K562 (cell line): ENCODE measurements around the gene NEUROD2. TPM values are rescaled to one million over a fixed set of nuclear protein-coding genes. Genes with fewer than 3 reads are reported as not detected.
A peak's percentile ranks its signal among the peaks of the same experiment; 100 is the strongest.

Experiments used
- ARHGAP35 ChIP-seq: fragments of 450-650 bp; IDR thresholded peaks from 2 replicates; pipeline ENCODE4 v1.6.1; 2018; ENCODE audit not compliant: partially characterized antibody
- ARID1B ChIP-seq: fragments of 450-650 bp; IDR thresholded peaks from 2 replicates; pipeline ENCODE4 v1.6.1; 2016; ENCODE audit warnings: antibody characterized with exemption, mild to moderate bottlenecking, inconsistent platforms
- ARID2 ChIP-seq: fragments of 450-650 bp; IDR thresholded peaks from 2 replicates; pipeline ENCODE4 v1.6.1; 2017; ENCODE audit warnings: antibody characterized with exemption, mild to moderate bottlenecking
- ATF4 ChIP-seq: fragments of 450-650 bp; formaldehyde crosslinking; IDR thresholded peaks from 2 replicates; pipeline ENCODE4 v1.4.0; 2022; ENCODE audit warnings: mild to moderate bottlenecking, moderate library complexity
- CTBP1 ChIP-seq: fragments of 450-650 bp; IDR thresholded peaks from 2 replicates; pipeline ENCODE4 v1.6.1; 2016; ENCODE audit warnings: borderline replicate concordance
- DEAF1 ChIP-seq: fragments of 450-650 bp; formaldehyde crosslinking; IDR thresholded peaks from 2 replicates; pipeline ENCODE4 v1.4.0; 2020; ENCODE audit warnings: mild to moderate bottlenecking, moderate library complexity
- ESRRB ChIP-seq: fragments of 250-450 bp; sonication (Bioruptor Pico); IDR thresholded peaks from 2 replicates; pipeline ENCODE4 v1.5.0; 2020; ENCODE audit warnings: mild to moderate bottlenecking, moderate library complexity, borderline replicate concordance
- MTF1 ChIP-seq: fragments of 250-450 bp; sonication (Bioruptor Pico); IDR thresholded peaks from 2 replicates; pipeline ENCODE4 v1.9.0; 2021; ENCODE audit warnings: moderate library complexity, mild to moderate bottlenecking, inconsistent platforms, borderline replicate concordance
- NUFIP1 ChIP-seq: fragments of 450-650 bp; IDR thresholded peaks from 2 replicates; pipeline ENCODE4 v1.6.1; 2018; ENCODE audit not compliant: partially characterized antibody
- POLR3A ChIP-seq: IDR thresholded peaks from 2 replicates; pipeline ENCODE4 v1.6.1; 2011; ENCODE audit warnings: borderline replicate concordance, mild to moderate bottlenecking, moderate library complexity; ENCODE audit not compliant: insufficient read length, insufficient read depth; ENCODE audit errors: extremely low read depth
- POLR3G ChIP-seq: IDR thresholded peaks from 2 replicates; pipeline ENCODE4 v1.6.1; 2011; ENCODE audit not compliant: insufficient read length, insufficient replicate concordance; ENCODE audit errors: extremely low read depth
- PRPF4 ChIP-seq: fragments of 200-400 bp; formaldehyde crosslinking; IDR thresholded peaks from one replicate; pipeline ENCODE4 v1.6.1; 2017; ENCODE audit warnings: low read length, low read depth, mild to moderate bottlenecking; ENCODE audit not compliant: insufficient read depth, poor library complexity, severe bottlenecking
- RAD21 ChIP-seq, 2 experiments: fragments of 250-450 bp in 1 of 2; fragments of 450-650 bp in 1 of 2; sonication (Bioruptor Pico) in 1 of 2; formaldehyde crosslinking in 1 of 2; IDR thresholded peaks in 1 of 2; conservative IDR thresholded peaks in 1 of 2; 2 replicates each; pipeline versions ENCODE4 v1.4.0 to v1.8.0; 2020 to 2022; ENCODE audit warnings: mild to moderate bottlenecking in 2 of 2, moderate library complexity in 1 of 2
- SLC30A9 ChIP-seq: fragments of 250-450 bp; sonication (Bioruptor Pico); IDR thresholded peaks from 2 replicates; pipeline ENCODE4 v1.8.0; 2022; ENCODE audit warnings: mild to moderate bottlenecking, moderate library complexity
- SP1 ChIP-seq: sonication (generic); formaldehyde crosslinking; IDR thresholded peaks from 2 replicates; pipeline ENCODE4 v1.8.1; 2022; ENCODE audit warnings: mild to moderate bottlenecking, missing genetic modification reagents
- STAT5B ChIP-seq: fragments of 250-450 bp; sonication (Bioruptor Pico); IDR thresholded peaks from 2 replicates; pipeline ENCODE4 v1.8.0; 2021; ENCODE audit warnings: mild to moderate bottlenecking, inconsistent platforms
- TAF9B ChIP-seq: fragments of 450-650 bp; IDR thresholded peaks from 2 replicates; pipeline ENCODE4 v1.6.1; 2018; ENCODE audit warnings: mild to moderate bottlenecking; ENCODE audit not compliant: partially characterized antibody
- TAL1 ChIP-seq: fragments of 450-650 bp; IDR thresholded peaks from 2 replicates; pipeline ENCODE4 v1.6.1; 2016; ENCODE audit warnings: mild to moderate bottlenecking
- ZC3H4 ChIP-seq: sonication (generic); formaldehyde crosslinking; IDR thresholded peaks from 2 replicates; pipeline ENCODE4 v1.9.0; 2021; ENCODE audit warnings: missing genetic modification reagents, borderline replicate concordance
- ZC3H8 ChIP-seq: fragments of 450-650 bp; IDR thresholded peaks from 2 replicates; pipeline ENCODE4 v1.6.1; 2017
- ZNF165 ChIP-seq: fragments of 250-450 bp; sonication (Bioruptor Pico); IDR thresholded peaks from 2 replicates; pipeline ENCODE4 v1.4.0; 2020; ENCODE audit warnings: borderline replicate concordance
- ZNF253 ChIP-seq: fragments of 250-450 bp; sonication (Bioruptor Pico); conservative IDR thresholded peaks from 2 replicates; pipeline ENCODE4 v1.6.1; 2021; ENCODE audit warnings: mild to moderate bottlenecking
- ZNF324 ChIP-seq: fragments of 250-450 bp; sonication (Bioruptor Pico); IDR thresholded peaks from 2 replicates; pipeline ENCODE4 v1.4.0; 2020; ENCODE audit warnings: mild to moderate bottlenecking
- ZNF431 ChIP-seq: sonication (generic); formaldehyde crosslinking; IDR thresholded peaks from 2 replicates; pipeline ENCODE4 v1.8.0; 2022; ENCODE audit warnings: mild to moderate bottlenecking, missing genetic modification reagents
- ZNF696 ChIP-seq: fragments of 250-450 bp; sonication (Bioruptor Pico); conservative IDR thresholded peaks from 2 replicates; pipeline ENCODE4 v1.4.0; 2020; ENCODE audit warnings: mild to moderate bottlenecking, moderate library complexity
- polyA plus RNA-seq, 8 experiments: library from polyadenylated mRNA; depleted of rRNA in 4 of 8; stranded (reverse) in 5 of 8; unstranded in 3 of 8; fragments of >200 nt; fragmentation: Nextera tagmentation in 2 of 8; fragmentation: Illumina TruSeq in 1 of 8; extraction: Ambion mirVana in 2 of 8; extraction: Trizol in 1 of 8; gene quantifications; 2 replicates each; pipeline versions ENCODE4 v1.2.1 to v1.2.3, GENCODE V29; 2011 to 2014; ENCODE audit warnings: inconsistent platforms in 1 of 8, missing spikeins in 1 of 8
- total RNA-seq, 7 experiments: library from RNA; depleted of rRNA in 6 of 7; stranded (reverse); fragments of >200 nt in 6 of 7; fragmentation: Illumina TruSeq in 2 of 7; extraction: Trizol in 2 of 7; gene quantifications; 2 replicates each; pipeline versions ENCODE4 v1.2.1 to v1.2.3, GENCODE V29; 2011 to 2021; ENCODE audit warnings: low replicate concordance in 1 of 7
- TF ChIP-seq, protein P1 (sequence below): fragments of 250-450 bp; sonication (Bioruptor Pico); IDR thresholded peaks from 2 replicates; pipeline ENCODE4 v1.8.0; 2021; ENCODE audit warnings: moderate library complexity, mild to moderate bottlenecking, inconsistent platforms

NEUROD2 gene
- total and polyA plus RNA-seq, 9 of the 15 experiments (the other 6 are each of a cell fraction or from before 2014, with no cell fraction given), result not detected

DNA sequence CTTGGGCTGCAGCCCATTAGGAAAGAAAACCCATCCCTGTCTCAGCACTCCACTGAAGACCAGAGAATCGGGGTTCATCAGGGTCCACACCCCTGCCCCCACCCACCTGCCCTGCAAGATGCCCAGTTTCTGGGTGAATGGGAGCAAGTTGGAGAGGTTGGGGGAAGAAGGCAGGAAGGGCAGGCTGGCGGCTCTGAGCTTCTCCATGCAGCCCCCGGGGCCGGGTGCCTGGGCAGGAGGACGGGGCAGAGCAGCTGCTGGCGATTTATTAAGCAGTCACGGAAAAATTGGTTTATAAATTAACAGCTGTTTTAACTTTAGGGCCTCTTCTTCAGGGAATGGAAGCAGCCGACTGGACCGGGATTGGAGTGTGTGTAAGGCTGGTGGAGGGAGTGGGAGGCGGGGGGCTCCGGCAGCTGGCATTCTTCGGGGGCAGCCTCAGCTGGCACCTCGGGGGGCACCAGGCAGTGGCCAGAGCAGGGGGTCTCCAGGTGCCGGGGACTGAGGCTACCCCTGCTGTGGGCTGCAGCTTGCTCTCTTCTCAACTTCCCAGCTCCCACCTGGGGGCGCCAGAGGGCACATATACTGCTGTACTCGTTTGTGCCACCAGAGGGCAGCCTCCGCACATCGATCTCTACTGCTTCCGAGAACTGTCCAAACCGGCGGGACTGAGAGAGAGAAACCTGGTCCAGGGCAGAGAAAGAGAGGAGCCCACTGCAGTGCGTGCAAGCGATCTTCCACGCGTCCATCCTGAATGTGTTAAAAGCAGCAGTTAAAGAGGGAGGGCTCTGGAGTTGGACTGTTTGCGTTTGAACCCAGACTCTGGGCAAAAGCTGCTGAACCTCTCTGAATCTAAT lies 14.0 kb upstream of the NEUROD2 start (continued):
- TF ChIP-seq DEAF1 (CRISPR knock-in tag) (peak; percentile 93), ESRRB (CRISPR knock-in tag) (no peak), POLR3G (no peak), MTF1 (no peak), ZNF165 (CRISPR knock-in tag) (no peak), RAD21 (CRISPR knock-in tag; conservative IDR thresholded peaks at IDR 0.05 in 1 of 2, IDR thresholded peaks at IDR 0.05 in 1 of 2) (peak; percentile 96 to 98), STAT5B (CRISPR knock-in tag) (no peak), SLC30A9 (CRISPR knock-in tag) (no peak), PRPF4 (no peak), ZNF253 (CRISPR knock-in tag) (no peak), ZNF324 (CRISPR knock-in tag) (no peak), POLR3A (no peak), ZNF696 (no peak), NUFIP1 (no peak), TAF9B (no peak), ZNF431 (CRISPR knock-in tag) (no peak), TAL1 (no peak), ARID2 (peak; percentile 85), ATF4 (CRISPR knock-in tag) (no peak), CTBP1 (peak; percentile 31; the same call in 1 of the 2 replicates), ZC3H8 (no peak), ARID1B (no peak), SP1 (CRISPR knock-in tag) (peak; percentile 63), ARHGAP35 (no peak), ZC3H4 (no peak)
- TF ChIP-seq, protein P1, sequence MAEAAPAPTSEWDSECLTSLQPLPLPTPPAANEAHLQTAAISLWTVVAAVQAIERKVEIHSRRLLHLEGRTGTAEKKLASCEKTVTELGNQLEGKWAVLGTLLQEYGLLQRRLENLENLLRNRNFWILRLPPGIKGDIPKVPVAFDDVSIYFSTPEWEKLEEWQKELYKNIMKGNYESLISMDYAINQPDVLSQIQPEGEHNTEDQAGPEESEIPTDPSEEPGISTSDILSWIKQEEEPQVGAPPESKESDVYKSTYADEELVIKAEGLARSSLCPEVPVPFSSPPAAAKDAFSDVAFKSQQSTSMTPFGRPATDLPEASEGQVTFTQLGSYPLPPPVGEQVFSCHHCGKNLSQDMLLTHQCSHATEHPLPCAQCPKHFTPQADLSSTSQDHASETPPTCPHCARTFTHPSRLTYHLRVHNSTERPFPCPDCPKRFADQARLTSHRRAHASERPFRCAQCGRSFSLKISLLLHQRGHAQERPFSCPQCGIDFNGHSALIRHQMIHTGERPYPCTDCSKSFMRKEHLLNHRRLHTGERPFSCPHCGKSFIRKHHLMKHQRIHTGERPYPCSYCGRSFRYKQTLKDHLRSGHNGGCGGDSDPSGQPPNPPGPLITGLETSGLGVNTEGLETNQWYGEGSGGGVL (CRISPR knock-in tag), result no peak
